HG02938 (cell line): ENCODE results near the gene FCRLB.
A peak's percentile ranks its signal among the peaks of the same experiment; 100 is the strongest.
"Not testable (repeated sequence)": the region's sequence is repeated elsewhere in the genome, so short reads cannot be mapped to it uniquely, and the experiment has no call there.

ENCODE experiments used
- ATAC-seq: cut with Tn5 transposase; IDR thresholded peaks from one replicate; pipeline ENCODE4 v1.9.1; 2021; ENCODE audit warnings: mild to moderate bottlenecking, moderate library complexity; ENCODE audit not compliant: unreplicated experiment

The FCRLB gene, protein sequence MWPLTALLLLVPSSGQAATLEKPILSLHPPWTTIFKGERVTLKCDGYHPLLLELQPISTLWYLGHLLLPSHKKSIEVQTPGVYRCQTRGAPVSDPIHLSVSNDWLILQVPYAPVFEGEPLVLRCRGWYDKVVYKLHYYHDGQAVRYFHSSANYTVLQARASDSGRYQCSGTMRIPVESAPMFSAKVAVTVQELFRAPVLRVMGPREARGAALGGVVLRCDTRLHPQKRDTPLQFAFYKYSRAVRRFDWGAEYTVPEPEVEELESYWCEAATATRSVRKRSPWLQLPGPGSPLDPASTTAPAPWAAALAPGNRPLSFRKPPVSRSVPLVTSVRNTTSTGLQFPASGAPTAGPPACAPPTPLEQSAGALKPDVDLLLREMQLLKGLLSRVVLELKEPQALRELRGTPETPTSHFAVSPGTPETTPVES

GRCh38 chr1:161720956-161721737, at the start of gene FCRLB:
TSS of gene FCRLB (plus strand) at chr1:161721544. CDS start at chr1:161722673, 1,129 bp downstream.
- no peak for ATAC-seq

DNA sequence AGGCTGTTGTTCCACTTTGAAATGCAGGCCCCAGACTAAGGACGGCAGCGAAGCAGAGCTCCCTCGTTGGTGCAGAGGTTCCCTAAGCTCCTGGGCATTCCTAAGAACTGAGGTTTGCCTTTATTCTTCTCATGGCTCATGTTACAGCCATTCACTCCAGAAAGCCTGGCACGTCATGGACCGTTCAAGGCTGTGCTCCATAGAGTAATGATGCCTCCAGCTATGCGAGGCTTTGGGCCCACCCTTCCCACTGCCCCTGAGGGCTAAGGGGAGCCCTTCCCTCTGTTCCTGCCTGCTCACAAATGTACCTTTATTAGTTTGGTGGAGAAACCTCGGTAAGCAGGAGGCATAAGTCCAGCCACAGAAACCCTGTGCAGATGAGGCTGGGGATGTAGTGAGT, 47.9 kb upstream of the FCRLB start:
- ATAC-seq: not testable (repeated sequence)

GRCh38 chr1:161674447-161674846, 46.9 kb upstream of the FCRLB start:
- ATAC-seq: not testable (repeated sequence)

GRCh38 chr1:161674908-161675307, 46.4 kb upstream of the FCRLB start:
- ATAC-seq: not testable (repeated sequence)

DNA sequence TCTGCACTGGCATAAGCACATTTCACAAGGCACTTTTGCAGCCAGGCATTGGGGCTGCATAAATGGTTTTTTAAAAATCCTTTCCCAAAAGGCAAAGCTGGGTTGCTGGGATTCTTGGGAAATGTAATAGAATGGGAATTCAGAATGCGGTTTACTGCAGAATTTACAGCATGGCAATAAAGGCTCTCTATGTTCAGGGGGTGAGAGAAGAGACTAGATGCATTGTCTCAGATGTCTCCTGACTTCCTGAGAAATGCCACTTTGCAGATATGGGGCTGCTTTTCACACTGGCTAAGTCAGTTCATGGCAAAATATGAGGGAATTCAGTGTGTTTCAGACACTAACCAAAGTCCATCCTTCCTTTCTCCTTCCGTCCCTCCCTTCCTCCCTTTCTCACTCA, 44.9 kb upstream of the FCRLB start:
- no peak for ATAC-seq

DNA sequence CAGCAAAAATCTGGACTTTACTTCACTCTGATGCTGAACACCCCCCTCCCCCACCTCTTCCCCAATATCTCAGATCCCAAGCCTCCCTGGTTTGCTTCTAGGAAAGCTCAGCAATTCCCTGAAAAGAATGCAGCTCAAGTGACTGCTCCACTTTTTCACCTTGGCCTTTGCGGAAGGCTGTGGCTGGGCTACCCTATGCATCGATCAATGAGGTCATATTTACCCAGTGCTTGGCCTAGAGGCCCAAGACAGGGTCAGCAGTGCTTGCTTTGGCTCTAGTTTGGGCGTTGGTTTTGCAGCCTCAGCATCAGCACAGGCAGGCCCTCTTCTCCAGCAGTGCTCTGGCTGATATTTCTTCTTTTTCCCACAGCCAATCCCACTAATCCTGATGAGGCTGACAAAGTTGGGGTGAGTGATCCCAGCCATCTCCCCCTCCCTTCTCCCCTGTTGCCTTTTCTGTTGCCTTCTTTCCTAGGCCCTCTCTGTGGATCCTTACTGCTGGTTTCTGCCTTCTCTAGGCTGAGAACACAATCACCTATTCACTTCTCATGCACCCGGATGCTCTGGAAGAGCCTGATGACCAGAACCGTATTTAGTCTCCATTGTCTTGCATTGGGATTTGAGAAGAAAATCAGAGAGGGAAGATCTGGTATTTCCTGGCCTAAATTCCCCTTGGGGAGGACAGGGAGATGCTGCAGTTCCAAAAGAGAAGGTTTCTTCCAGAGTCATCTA, 44.2 kb upstream of the FCRLB start:
- ATAC-seq: no peak

- ATAC-seq: no peak
Measured at GRCh38 chr1:161678500-161678899, 42.8 kb upstream of the FCRLB start.

GRCh38 chr1:161681879-161682278, 39.5 kb upstream of the FCRLB start:
- no peak for ATAC-seq

DNA sequence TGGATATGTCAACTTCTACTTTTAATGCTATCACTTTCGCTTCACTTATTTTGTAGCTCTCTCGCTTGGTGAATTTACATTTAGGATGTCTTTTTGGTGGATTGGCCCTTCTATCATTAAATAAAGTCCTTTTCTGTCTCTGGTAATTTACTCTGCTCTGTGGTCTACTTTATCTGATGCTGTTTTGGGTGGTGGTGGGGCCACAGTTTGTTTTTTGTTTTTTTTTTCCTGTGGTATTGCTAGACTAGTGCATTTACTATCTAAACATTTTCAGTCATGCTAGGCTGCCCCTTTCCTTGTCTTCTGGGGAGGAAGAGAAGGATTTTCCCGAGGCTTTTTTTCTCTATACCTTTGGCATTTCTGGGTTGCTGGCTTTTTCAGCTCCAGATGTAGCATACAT, 32.4 kb upstream of the FCRLB start:
- ATAC-seq: no peak

DNA sequence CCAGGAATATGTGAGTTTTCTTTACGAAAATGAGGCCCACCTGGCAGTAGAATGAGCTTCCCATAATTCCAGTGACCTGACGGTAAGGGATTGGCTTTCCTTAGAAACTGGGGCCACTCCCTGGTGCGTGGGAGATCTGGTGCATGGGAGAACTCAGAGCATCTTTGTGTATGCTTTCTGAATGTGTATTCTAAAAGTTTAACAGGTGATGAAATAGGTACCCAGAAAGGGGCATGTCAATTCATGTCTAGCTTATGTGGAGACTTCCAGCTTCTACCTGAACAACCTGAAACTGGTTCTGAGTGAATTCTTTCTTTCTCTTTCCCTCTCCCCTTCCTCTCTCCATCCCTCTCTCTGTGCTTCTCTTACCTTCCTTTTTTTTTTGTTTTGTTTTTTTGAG, 29.5 kb upstream of the FCRLB start:
- no peak for ATAC-seq

GRCh38 chr1:161693020-161693712, 28.2 kb upstream of the FCRLB start:
- not testable (repeated sequence) for ATAC-seq

DNA sequence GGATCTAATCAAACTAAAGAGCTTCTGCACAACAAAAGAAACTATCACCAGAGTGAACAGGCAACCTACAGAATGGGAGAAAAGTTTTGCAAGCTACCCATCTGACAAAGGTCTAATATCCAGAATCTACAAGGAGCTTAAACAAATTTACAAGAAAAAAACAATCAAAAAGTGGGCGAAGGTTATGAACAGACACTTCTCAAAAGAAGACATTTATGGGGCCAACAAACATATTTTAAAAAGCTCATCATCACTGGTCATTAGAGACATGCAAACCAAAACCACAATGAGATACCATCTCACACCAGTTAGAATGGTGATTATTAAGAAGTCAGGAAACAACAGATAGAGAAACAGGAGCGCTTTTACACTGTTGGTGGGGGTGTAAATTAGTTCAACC, 23.0 kb upstream of the FCRLB start:
- ATAC-seq: not testable (repeated sequence)

DNA sequence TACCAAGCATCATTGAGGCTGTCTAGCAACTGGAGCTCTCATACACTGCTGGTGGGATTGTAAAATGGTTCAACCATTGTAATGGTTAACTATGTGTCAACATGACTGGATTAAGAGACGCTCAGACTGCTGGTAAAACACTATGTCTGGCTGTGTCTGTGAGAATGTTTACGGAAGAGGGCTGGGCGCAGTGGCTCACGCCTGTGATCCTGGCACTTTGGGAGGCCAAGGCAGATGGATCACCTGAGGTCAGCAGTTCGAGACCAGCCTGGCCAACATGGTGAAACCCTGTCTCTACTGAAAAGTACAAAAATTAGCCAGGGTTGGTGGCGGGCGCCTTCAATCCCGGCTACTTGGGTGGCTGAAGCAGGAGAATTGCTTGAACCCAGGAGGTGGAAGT, 19.1 kb upstream of the FCRLB start:
- no peak for ATAC-seq

GRCh38 chr1:161705537-161705936, 15.8 kb upstream of the FCRLB start:
- no peak for ATAC-seq

DNA sequence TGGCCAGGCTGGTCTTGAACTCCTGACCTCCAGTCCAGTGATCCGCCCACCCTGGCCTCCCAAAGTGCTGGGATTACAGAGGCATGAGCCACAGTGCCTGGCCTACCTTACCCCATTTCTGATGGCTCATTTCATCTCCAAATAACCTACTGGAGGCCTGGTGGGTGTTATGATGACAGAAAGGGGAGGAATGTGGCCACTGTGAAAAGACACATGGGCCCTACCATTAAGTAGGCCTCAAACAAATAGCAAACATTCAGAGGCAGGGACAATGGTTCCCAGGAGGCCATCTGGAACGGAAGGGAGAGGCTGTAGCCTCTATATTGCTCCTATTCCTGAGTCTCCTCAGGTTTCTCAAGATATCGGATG, 15.2 kb upstream of the FCRLB start:
- ATAC-seq: no peak

DNA sequence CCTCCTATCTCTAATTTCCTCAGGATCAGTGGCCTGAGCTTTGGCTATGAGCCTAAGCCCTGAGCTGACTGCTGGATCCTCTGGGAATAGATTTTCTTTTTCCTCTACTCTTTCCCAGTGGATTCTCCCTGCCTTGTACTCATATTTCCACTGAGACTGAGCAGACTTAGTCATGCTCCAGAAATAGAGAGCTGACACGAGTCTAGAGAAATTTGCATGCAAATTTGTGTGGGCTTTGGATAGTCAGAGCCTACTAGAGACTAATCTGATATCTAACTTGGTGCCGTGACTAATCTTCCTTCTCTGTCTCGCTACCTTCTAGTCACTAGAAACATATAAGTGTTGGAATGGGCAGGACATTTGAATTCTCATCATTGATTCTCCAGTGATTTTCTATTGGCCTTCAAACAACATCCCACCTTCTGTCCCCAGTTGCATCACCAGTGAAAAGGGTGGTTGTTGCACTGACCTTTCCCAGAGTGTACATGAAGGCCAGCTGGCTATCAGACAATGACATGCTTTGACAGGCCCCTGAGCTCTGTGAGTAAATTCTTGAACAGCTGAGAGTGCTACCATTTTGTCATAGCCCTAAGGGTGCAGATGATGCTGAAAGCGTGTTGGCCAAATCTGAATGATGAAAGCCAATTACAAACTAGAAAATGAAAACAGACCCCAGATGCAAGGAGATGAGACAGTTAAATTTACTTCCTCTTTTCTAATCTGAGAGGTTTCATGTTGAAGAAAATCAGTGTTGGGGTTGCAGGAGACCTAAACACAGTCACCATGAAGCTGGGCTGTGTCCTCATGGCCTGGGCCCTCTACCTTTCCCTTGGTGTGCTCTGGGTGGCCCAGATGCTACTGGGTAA, 14.6 kb upstream of the FCRLB start, which contains the start of gene FCRLA:
FCRLA (plus strand) TSS at position 748 of the 866 bp plus-strand sequence; CDS start at position 784, 36 bp downstream.
- ATAC-seq: peak; percentile 73

DNA sequence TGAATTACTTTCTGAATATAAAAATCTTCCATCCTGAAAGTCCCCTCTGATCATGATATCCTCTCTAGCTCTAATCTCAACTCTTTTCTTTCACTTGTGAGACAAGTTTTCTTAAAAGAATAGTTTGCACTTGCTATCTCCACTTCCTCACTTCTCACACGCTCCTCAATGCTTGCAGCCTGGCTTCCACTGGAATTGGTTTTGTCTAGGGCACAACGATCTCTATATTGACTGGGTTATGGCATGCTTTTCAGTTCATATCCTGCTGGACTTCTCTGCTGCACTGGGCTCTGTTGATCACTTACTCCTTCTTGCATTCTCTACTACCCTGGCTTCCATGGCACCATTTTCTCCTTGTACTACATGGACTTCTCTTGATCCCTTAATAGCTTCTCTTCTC, 13.8 kb upstream of the FCRLB start:
- no peak for ATAC-seq

DNA sequence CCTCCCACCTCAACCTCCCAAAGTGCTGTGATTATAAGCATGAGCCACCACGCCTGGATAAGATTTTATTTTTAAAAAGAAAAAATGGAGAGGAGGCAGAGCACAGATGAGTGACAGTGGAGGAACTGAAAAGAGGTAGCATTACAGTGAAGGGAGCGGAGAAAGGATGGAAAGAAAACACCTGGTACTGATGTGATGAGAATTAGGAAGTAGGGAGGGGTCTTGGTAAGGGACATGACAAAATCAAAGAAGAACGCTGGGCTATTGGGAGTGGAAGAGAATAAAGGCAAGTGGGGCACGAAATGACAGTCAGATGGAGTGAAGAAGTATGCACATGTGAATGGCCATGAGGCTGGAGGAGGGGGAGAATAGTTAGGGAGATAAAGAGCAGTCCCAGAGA, 12.0 kb upstream of the FCRLB start:
- ATAC-seq: no peak

GRCh38 chr1:161710560-161710959, 10.8 kb upstream of the FCRLB start:
- no peak for ATAC-seq
